ENCODE measurements around the gene TICRR. TPM values are rescaled to one million over a fixed set of nuclear protein-coding genes. Genes with fewer than 3 reads are reported as not detected.

The TICRR gene
- total and polyA plus RNA-seq, 4 donors: under 0.01 to 7.3 (median 0.15) TPM

DNA sequence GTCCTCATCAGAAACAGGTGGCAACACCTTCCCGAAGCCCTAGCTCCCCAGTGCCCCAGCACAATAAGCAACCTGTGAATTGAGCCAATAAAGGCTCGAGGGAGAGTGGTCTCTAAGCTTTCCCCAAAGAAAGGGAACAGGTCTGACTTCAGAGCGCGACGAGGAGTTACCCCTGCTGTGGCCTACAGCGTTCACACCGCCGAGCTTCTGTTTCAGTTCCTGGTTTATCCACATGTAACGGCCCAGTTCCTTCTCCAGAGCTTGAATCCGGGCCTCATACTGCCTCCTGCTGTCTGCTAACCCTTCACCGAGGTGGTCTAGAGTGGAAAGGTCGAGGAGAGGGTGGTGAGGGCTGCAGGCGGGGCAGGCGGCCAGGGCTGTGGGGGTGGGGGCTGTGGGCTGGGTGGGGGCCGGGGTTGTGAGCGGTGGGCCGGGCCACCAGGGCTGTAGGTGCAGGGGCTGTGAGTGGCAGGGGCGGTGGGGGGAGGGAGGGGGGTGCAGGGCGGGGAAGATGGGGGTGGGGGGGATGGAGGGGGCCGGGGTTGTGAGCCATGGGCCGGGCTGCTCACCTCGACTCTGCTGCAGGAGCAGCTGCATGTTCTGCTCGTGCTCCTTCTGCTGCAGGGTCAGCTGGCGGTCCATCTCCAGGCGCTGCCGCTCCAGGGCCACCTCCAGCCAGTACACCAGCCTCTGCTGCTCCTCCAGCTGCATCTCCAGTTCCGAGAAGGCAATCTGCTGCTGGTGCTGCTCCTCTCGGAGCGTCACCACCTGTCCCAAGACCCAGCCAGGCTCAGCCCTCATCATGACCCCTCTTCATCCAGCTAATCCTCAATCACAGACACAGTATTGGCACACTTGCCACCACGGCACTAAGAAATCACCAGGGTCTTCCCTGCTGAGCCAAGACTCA, 53.8 kb downstream of the TICRR start:
- H3K36me3 ChIP-seq (ENCODE audit: control insufficient read depth in 4 of 4, insufficient read depth in 3 of 4, low read depth in 1 of 4, low read length in 3 of 4): no peaks in the 10 kb centered on the region
- peak; percentile 28 for DNase-seq (ENCODE audit: low spot score)
- H3K27ac ChIP-seq (ENCODE audit: low read depth in 1 of 2, low read length in 2 of 2): no peak overlapping the region

DNA sequence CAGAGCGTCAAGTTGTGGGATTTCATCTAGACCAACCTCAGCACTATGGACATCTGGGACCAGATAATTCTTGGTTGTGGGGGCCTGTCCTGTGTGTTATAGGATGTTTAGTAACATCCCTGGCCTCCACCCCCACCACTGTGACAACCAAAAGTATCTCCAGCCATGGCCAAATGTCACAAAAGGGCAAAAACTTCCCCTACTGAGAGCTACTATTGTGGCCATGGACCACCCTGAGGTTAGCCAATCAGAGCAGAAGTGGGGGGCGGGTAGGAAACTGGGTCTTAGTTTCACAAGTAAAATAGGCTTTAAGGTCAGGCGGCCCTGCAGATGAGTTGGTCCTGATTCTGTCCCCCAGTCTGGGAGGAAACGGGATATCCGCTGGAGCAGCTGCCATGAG, 54.6 kb downstream of the TICRR start:
- H3K4me3 ChIP-seq (ENCODE audit: low read depth in 1 of 3, low read length in 3 of 3): no peak overlapping the region
- no peaks in the 10 kb centered on the region for H3K36me3 ChIP-seq (ENCODE audit: control insufficient read depth in 4 of 4, insufficient read depth in 3 of 4, low read depth in 1 of 4, low read length in 3 of 4)
- peak; percentile 25 for DNase-seq (ENCODE audit: low spot score)
- WGBS: 98% methylated on average over 5 of the region's 5 CpGs
- TF ChIP-seq GABPA (IDR thresholded peaks at IDR 0.05 in 1 of 2, conservative IDR thresholded peaks at IDR 0.05 in 1 of 2): no peak
- TF ChIP-seq TAF1 (conservative IDR thresholded peaks at IDR 0.05): no peak
- no peak for TF ChIP-seq RXRA (IDR thresholded peaks at IDR 0.05)
- TF ChIP-seq SP1 (IDR thresholded peaks at IDR 0.05): no peak
- TF ChIP-seq, protein P1, sequence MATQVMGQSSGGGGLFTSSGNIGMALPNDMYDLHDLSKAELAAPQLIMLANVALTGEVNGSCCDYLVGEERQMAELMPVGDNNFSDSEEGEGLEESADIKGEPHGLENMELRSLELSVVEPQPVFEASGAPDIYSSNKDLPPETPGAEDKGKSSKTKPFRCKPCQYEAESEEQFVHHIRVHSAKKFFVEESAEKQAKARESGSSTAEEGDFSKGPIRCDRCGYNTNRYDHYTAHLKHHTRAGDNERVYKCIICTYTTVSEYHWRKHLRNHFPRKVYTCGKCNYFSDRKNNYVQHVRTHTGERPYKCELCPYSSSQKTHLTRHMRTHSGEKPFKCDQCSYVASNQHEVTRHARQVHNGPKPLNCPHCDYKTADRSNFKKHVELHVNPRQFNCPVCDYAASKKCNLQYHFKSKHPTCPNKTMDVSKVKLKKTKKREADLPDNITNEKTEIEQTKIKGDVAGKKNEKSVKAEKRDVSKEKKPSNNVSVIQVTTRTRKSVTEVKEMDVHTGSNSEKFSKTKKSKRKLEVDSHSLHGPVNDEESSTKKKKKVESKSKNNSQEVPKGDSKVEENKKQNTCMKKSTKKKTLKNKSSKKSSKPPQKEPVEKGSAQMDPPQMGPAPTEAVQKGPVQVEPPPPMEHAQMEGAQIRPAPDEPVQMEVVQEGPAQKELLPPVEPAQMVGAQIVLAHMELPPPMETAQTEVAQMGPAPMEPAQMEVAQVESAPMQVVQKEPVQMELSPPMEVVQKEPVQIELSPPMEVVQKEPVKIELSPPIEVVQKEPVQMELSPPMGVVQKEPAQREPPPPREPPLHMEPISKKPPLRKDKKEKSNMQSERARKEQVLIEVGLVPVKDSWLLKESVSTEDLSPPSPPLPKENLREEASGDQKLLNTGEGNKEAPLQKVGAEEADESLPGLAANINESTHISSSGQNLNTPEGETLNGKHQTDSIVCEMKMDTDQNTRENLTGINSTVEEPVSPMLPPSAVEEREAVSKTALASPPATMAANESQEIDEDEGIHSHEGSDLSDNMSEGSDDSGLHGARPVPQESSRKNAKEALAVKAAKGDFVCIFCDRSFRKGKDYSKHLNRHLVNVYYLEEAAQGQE (IDR thresholded peaks at IDR 0.05): no peak
- TF ChIP-seq FOXA2 (IDR thresholded peaks at IDR 0.05): no peak
- no peak for TF ChIP-seq YY1 (IDR thresholded peaks at IDR 0.05)
- TF ChIP-seq RAD21 (IDR thresholded peaks at IDR 0.05): no peak
- no peak for TF ChIP-seq JUND (IDR thresholded peaks at IDR 0.05)
- TF ChIP-seq, protein P2, sequence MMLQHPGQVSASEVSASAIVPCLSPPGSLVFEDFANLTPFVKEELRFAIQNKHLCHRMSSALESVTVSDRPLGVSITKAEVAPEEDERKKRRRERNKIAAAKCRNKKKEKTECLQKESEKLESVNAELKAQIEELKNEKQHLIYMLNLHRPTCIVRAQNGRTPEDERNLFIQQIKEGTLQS (IDR thresholded peaks at IDR 0.05): no peak
- TF ChIP-seq NR2F2 (IDR thresholded peaks at IDR 0.05): no peak
- TF ChIP-seq HNF4A (conservative IDR thresholded peaks at IDR 0.05): no peak
- no peak overlapping the region for H3K27ac ChIP-seq (ENCODE audit: low read depth in 1 of 2, low read length in 2 of 2)
- no peak overlapping the region for H3K9ac ChIP-seq (ENCODE audit: low read depth in 1 of 2, low read length in 2 of 2)
- no peaks in the 10 kb centered on the region for H3K27me3 ChIP-seq (ENCODE audit: control insufficient read depth in 4 of 4, insufficient read depth in 4 of 4, low read length in 3 of 4)
- no peaks in the 10 kb centered on the region for H3K9me3 ChIP-seq (ENCODE audit: control insufficient read depth in 4 of 4, low read length in 3 of 4)
- no peaks in the 10 kb centered on the region for H3K4me1 ChIP-seq (ENCODE audit: control insufficient read depth in 4 of 4, insufficient read depth in 4 of 4, low read length in 3 of 4)

More for the DNA sequence above, 53.8 kb downstream of the TICRR start:
- TF ChIP-seq NR2F2 (IDR thresholded peaks at IDR 0.05): no peak
- TF ChIP-seq, protein P3, sequence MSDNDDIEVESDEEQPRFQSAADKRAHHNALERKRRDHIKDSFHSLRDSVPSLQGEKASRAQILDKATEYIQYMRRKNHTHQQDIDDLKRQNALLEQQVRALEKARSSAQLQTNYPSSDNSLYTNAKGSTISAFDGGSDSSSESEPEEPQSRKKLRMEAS (IDR thresholded peaks at IDR 0.05): no peak
- TF ChIP-seq, protein P4, sequence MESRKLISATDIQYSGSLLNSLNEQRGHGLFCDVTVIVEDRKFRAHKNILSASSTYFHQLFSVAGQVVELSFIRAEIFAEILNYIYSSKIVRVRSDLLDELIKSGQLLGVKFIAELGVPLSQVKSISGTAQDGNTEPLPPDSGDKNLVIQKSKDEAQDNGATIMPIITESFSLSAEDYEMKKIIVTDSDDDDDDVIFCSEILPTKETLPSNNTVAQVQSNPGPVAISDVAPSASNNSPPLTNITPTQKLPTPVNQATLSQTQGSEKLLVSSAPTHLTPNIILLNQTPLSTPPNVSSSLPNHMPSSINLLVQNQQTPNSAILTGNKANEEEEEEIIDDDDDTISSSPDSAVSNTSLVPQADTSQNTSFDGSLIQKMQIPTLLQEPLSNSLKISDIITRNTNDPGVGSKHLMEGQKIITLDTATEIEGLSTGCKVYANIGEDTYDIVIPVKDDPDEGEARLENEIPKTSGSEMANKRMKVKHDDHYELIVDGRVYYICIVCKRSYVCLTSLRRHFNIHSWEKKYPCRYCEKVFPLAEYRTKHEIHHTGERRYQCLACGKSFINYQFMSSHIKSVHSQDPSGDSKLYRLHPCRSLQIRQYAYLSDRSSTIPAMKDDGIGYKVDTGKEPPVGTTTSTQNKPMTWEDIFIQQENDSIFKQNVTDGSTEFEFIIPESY (IDR thresholded peaks at IDR 0.05): no peak
- H3K27me3 ChIP-seq (ENCODE audit: control insufficient read depth in 4 of 4, insufficient read depth in 4 of 4, low read length in 3 of 4): no peaks in the 10 kb centered on the region
- no peak overlapping the region for H3K4me3 ChIP-seq (ENCODE audit: low read depth in 1 of 3, low read length in 3 of 3)
- no peak overlapping the region for H3K9ac ChIP-seq (ENCODE audit: low read depth in 1 of 2, low read length in 2 of 2)
- no peaks in the 10 kb centered on the region for H3K4me1 ChIP-seq (ENCODE audit: control insufficient read depth in 4 of 4, insufficient read depth in 4 of 4, low read length in 3 of 4)
- H3K9me3 ChIP-seq (ENCODE audit: control insufficient read depth in 4 of 4, low read length in 3 of 4): no peaks in the 10 kb centered on the region
- 94% methylated on average over 30 of the region's 30 CpGs for WGBS

Measured in liver (tissue), 9 donors.